Amygdala (tissue), 56 donors: ENCODE data around the gene PPP6R1.

Experiments used
- DNase-seq, 56 donors: peaks; one replicate each; lab custom pipeline; 2025; lab: John Stamatoyannopoulos, UW

The PPP6R1 gene

GRCh38 chr19:55198651-55199050, 60.2 kb downstream of the PPP6R1 start:
- no peak for DNase-seq

DNA sequence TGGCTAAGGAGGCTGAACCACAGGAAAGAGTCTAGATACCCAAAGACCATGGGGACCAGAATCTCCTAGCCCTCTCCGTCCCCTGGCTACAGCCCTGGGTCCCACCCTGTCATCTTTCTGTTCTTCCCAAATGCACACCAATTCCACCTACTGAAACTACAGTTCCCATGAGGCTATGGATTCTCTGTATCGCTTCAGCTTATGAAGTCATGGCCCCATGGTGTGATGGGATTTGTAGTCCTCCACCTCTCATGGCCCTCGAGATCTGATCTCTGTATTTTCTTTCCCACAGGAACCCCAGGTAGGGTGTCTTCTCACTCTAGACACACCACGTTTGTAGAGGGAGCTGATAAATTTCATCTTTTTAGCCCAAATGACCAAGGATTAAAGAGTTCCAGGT, 61.3 kb downstream of the PPP6R1 start:
- peak in 1 of 56 donors; percentile 9 for DNase-seq

DNA sequence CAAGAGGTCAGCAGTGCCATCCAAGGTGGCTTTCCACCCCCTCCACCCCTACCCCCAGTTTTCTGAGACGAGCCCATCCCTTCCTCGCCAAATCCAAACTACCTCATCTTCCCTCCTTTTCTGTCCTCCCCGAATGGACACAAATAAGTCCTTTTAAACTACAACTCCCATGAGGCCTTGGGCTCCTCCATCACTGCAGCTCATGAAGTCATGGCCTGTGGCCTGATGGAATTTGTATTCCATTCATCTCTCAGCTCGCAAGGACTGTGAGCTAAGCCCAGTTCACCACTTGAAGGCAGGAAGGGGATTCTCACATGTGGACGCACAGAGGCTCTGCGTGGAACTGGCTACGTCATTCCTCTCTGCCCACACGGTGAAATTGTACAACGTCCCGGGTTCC, 62.0 kb downstream of the PPP6R1 start:
- no peak for DNase-seq

DNA sequence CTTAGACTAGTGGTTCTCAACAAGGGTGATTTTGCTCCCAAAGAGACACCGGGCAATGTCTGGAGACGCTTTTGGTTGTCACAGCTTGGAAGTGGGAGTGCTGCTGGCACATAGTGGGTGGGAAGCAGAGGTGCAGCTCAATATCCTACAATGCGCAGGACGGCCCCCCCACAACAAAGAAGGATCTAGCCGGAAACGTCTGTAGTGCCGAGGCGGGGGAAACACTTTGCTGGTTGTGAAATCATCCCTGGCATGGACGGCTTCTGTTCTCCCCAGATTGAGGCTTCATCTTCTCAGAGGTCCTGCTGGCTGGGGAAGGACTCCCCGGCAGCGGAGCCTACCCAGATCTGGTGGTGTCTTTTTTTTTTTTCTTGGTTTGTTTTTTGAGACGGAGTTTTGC, 65.3 kb downstream of the PPP6R1 start:
- peak in 28 of 56 donors; percentile 3 to 71 (median 38) for DNase-seq

- DNase-seq = peak in 30 of 56 donors; percentile 11 to 61 (median 25)
Observed at GRCh38 chr19:55189403-55189835, 69.4 kb downstream of the PPP6R1 start.

DNA sequence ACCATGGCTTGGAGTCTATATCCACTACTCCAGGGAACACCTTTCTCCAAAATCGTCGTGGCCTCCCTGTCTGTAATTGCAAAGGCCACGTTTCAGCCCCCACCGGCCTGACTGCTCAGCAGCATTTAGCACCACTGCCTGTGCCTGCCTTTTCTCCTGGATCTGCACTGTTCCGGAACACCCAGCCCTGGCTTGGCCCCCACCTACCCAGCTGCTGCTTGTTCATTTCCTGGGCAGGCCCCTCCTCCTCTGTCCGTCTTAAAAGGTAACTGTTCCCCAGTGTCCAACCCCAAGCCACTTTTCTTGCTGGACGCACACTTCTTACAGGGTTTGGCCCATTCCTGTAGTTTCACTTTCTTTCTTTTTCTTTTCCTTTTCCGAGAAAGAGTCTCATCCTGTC, 70.2 kb downstream of the PPP6R1 start:
- no peak for DNase-seq

- DNase-seq = no peak
Observed at GRCh38 chr19:55186080-55186479, 72.7 kb downstream of the PPP6R1 start.

DNA sequence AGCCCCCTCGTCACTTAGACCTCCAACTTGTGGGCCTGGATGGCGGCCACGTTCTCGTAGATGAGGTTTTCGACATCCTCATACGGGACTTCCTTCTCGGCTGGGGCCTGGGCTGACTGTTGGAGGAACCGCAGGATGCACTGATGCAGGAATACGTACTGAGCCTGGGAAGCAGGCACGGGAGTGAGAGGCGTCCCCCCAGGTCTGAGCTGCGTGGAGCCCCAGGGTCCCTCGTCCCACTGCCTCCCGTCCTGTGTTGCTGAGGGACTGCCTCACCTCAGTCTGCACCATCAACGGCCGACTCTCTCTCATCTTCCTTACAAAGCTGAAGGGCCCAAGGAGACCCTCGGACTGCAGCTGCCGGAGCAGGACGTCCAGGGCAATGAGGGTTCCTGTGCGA, 77.1 kb downstream of the PPP6R1 start:
- DNase-seq = no peak
